Ramos (cell line): ENCODE results near the gene GXYLT2.
"Not testable (repeated sequence)": the region's sequence is repeated elsewhere in the genome, so short reads cannot be mapped to it uniquely, and the experiment has no call there.

Source experiments
- in situ Hi-C: fragments of 300-500 bp; cut with MboI; formaldehyde crosslinking; loops from one replicate; pipeline ENCODE4 v1.14.3; 2022; ENCODE audit warnings: low sequenced_read_pairs; ENCODE audit not compliant: unreplicated experiment

GXYLT2 gene

GRCh38 chr3:73003050-73003449 lies 115.2 kb downstream of the GXYLT2 start:
- in situ Hi-C loops: not testable (repeated sequence)

GRCh38 chr3:73004316-73004715 lies 116.5 kb downstream of the GXYLT2 start:
- in situ Hi-C loops: no loop called here

GRCh38 chr3:73007992-73008712 lies 120.3 kb downstream of the GXYLT2 start:
- in situ Hi-C loops: no loop called here

- in situ Hi-C loops: no loop called here
Measured at GRCh38 chr3:73009008-73009407, 121.2 kb downstream of the GXYLT2 start.

- in situ Hi-C loops: no loop called here
Measured at GRCh38 chr3:73009750-73010149, 121.9 kb downstream of the GXYLT2 start.

GRCh38 chr3:73010158-73010557 lies 122.3 kb downstream of the GXYLT2 start:
- in situ Hi-C loops: no loop called here

- in situ Hi-C loops: no loop called here
Measured at GRCh38 chr3:73018298-73018697, 130.5 kb downstream of the GXYLT2 start.

- in situ Hi-C loops: no loop called here
Measured at GRCh38 chr3:73018790-73019441, 131.1 kb downstream of the GXYLT2 start.

- in situ Hi-C loops: no loop called here
Measured at GRCh38 chr3:73021301-73021835, 133.5 kb downstream of the GXYLT2 start.

- in situ Hi-C loops: no loop called here
Measured at GRCh38 chr3:73024836-73025235, 137.0 kb downstream of the GXYLT2 start.

- in situ Hi-C loops: no loop called here
Measured at GRCh38 chr3:73026111-73026759, 138.4 kb downstream of the GXYLT2 start.
